DMS114 treated with DMSO at 0.1 percent for 48 hours (cell line): Measurements from ENCODE around the gene DROSHA.
"Not testable (repeated sequence)": the region's sequence is repeated elsewhere in the genome, so short reads cannot be mapped to it uniquely, and the experiment has no call there.

ENCODE experiments used
- DNase-seq: peaks from one replicate; lab custom pipeline; 2025; ENCODE audit not compliant: unreplicated experiment; lab: John Stamatoyannopoulos, UW

The DROSHA gene

GRCh38 chr5:31385774-31386537 lies 145.9 kb downstream of the DROSHA start:
- no peak for DNase-seq

GRCh38 chr5:31383734-31384133 lies 148.2 kb downstream of the DROSHA start:
- DNase-seq: no peak

- DNase-seq: no peak
Measured at GRCh38 chr5:31382051-31382878, 149.6 kb downstream of the DROSHA start.

- DNase-seq: no peak
Measured at GRCh38 chr5:31381299-31381698, 150.6 kb downstream of the DROSHA start.

GRCh38 chr5:31380049-31380448 lies 151.8 kb downstream of the DROSHA start:
- DNase-seq: no peak

GRCh38 chr5:31378838-31379237 lies 153.1 kb downstream of the DROSHA start:
- no peak for DNase-seq

- no peak for DNase-seq
Measured at GRCh38 chr5:31378136-31378535, 153.8 kb downstream of the DROSHA start.

- DNase-seq: no peak
Measured at GRCh38 chr5:31377274-31377946, 154.5 kb downstream of the DROSHA start.

- no peak for DNase-seq
Measured at GRCh38 chr5:31375999-31376720, 155.7 kb downstream of the DROSHA start.

- DNase-seq: no peak
Measured at GRCh38 chr5:31372124-31372523, 159.8 kb downstream of the DROSHA start.

GRCh38 chr5:31366941-31367340 lies 165.0 kb downstream of the DROSHA start:
- no peak for DNase-seq

- DNase-seq: no peak
Measured at GRCh38 chr5:31365776-31366175, 166.1 kb downstream of the DROSHA start.

GRCh38 chr5:31364881-31365636 lies 166.8 kb downstream of the DROSHA start:
- no peak for DNase-seq

- no peak for DNase-seq
Measured at GRCh38 chr5:31362931-31363568, 168.8 kb downstream of the DROSHA start.

- DNase-seq: no peak
Measured at GRCh38 chr5:31362529-31362900, 169.4 kb downstream of the DROSHA start.

GRCh38 chr5:31361704-31362528 lies 170.0 kb downstream of the DROSHA start:
- not testable (repeated sequence) for DNase-seq

GRCh38 chr5:31361234-31361633 lies 170.7 kb downstream of the DROSHA start:
- DNase-seq: no peak

- DNase-seq: no peak
Measured at GRCh38 chr5:31359839-31360238, 172.1 kb downstream of the DROSHA start.

- no peak for DNase-seq
Measured at GRCh38 chr5:31357038-31357437, 174.9 kb downstream of the DROSHA start.
